K562 (cell line): ENCODE results near the gene ZNF569. TPM values are rescaled to one million over a fixed set of nuclear protein-coding genes. Genes with fewer than 3 reads are reported as not detected.

Experiments used
- CBX8 ChIP-seq: fragments of 200-600 bp; sonication (generic); IDR thresholded peaks from 2 replicates; pipeline ENCODE4 v1.6.1; 2012; ENCODE audit warnings: borderline replicate concordance, mixed run types, low read depth, mild to moderate bottlenecking, moderate library complexity, mixed read lengths, low read length, control low read depth, inconsistent platforms; ENCODE audit not compliant: poor library complexity, severe bottlenecking; ENCODE audit errors: extremely low read depth
- CREB1 ChIP-seq, 2 experiments: sonication (generic) in 1 of 2; formaldehyde crosslinking in 1 of 2; IDR thresholded peaks; 2 replicates each; pipeline versions ENCODE4 v1.6.1 to v1.8.0; 2012 to 2022; ENCODE audit warnings: inconsistent platforms in 1 of 2, mild to moderate bottlenecking in 1 of 2, missing genetic modification reagents in 1 of 2, moderate library complexity in 1 of 2
- FOXM1 ChIP-seq, 2 experiments: fragments of 450-650 bp in 1 of 2; sonication (generic) in 1 of 2; formaldehyde crosslinking in 1 of 2; IDR thresholded peaks; 2 replicates each; pipeline versions ENCODE4 v1.6.1 to v1.9.0; 2017 to 2022; ENCODE audit warnings: low read depth in 2 of 2, mild to moderate bottlenecking in 2 of 2, missing genetic modification reagents in 1 of 2, moderate library complexity in 1 of 2
- GABPB1 ChIP-seq: sonication (generic); formaldehyde crosslinking; IDR thresholded peaks from 2 replicates; pipeline ENCODE4 v1.8.0; 2022; ENCODE audit warnings: mild to moderate bottlenecking, missing genetic modification reagents
- GTF2E2 ChIP-seq: fragments of 200-800 bp; sonication (Bioruptor generic); IDR thresholded peaks from 2 replicates; pipeline ENCODE4 v1.6.1; 2016; ENCODE audit warnings: missing genetic modification characterization, missing compliant biosample characterization
- HBP1 ChIP-seq: fragments of 450-650 bp; formaldehyde crosslinking; IDR thresholded peaks from 2 replicates; pipeline ENCODE4 v1.4.0; 2022; ENCODE audit warnings: missing genetic modification characterization
- HMGN3 ChIP-seq: IDR thresholded peaks from 2 replicates; pipeline ENCODE4 v1.6.1; 2011; ENCODE audit warnings: borderline replicate concordance, low read depth, mild to moderate bottlenecking, mixed read lengths, low read length; ENCODE audit not compliant: insufficient read length; ENCODE audit errors: extremely low read depth
- JUN ChIP-seq, 2 experiments: sonication (generic) in 1 of 2; formaldehyde crosslinking in 1 of 2; IDR thresholded peaks; 2 replicates each; pipeline versions ENCODE4 v1.6.1 to v1.8.0; 2012 to 2022; ENCODE audit warnings: borderline replicate concordance in 2 of 2, mild to moderate bottlenecking in 2 of 2, improper control_type of control experiment in 1 of 2, low read depth in 1 of 2, low read length in 1 of 2, missing genetic modification reagents in 1 of 2
- KDM5B ChIP-seq: fragments of 200-600 bp; sonication (generic); IDR thresholded peaks from 2 replicates; pipeline ENCODE4 v1.6.1; 2012; ENCODE audit warnings: low read depth, mild to moderate bottlenecking, moderate library complexity, low read length, control low read depth, inconsistent platforms; ENCODE audit not compliant: insufficient replicate concordance
- NR2F6 ChIP-seq: fragments of 450-650 bp; formaldehyde crosslinking; IDR thresholded peaks from 2 replicates; pipeline ENCODE4 v1.4.0; 2020; ENCODE audit warnings: mild to moderate bottlenecking
- NR3C1 ChIP-seq: sonication (generic); formaldehyde crosslinking; IDR thresholded peaks from 2 replicates; pipeline ENCODE4 v1.8.1; 2022; ENCODE audit warnings: missing genetic modification reagents
- POLR2H ChIP-seq: IDR thresholded peaks from 2 replicates; pipeline ENCODE4 v1.6.1; 2016; ENCODE audit warnings: missing genetic modification characterization, low read depth, mild to moderate bottlenecking, control low read depth, missing compliant biosample characterization, moderate library complexity
- PTTG1 ChIP-seq: fragments of 450-650 bp; IDR thresholded peaks from 2 replicates; pipeline ENCODE4 v1.6.1; 2016; ENCODE audit warnings: low read depth, mild to moderate bottlenecking, missing genetic modification characterization, missing compliant biosample characterization
- SAFB ChIP-seq: fragments of 200-400 bp; formaldehyde crosslinking; IDR thresholded peaks from 2 replicates; pipeline ENCODE4 v1.6.1; 2017; ENCODE audit warnings: low read depth, low read length, borderline replicate concordance
- TAF1 ChIP-seq: IDR thresholded peaks from 2 replicates; pipeline ENCODE4 v1.6.1; 2011; ENCODE audit warnings: mild to moderate bottlenecking, low read length, moderate library complexity; ENCODE audit not compliant: insufficient read depth, control insufficient read depth, severe bottlenecking; ENCODE audit errors: extremely low read depth
- ZBTB17 ChIP-seq: fragments of 450-650 bp; formaldehyde crosslinking; IDR thresholded peaks from 2 replicates; pipeline ENCODE4 v1.4.0; 2020; ENCODE audit warnings: mild to moderate bottlenecking
- ZMIZ1 ChIP-seq, 2 experiments: fragments of 150-350 bp in 1 of 2; IDR thresholded peaks; 2 replicates each; pipeline ENCODE4 v1.6.1; 2012 to 2016; ENCODE audit warnings: low read depth in 2 of 2, low read length in 2 of 2, mild to moderate bottlenecking in 1 of 2, moderate library complexity in 1 of 2
- ZNF398 ChIP-seq: fragments of 250-450 bp; sonication (Bioruptor Pico); IDR thresholded peaks from 2 replicates; pipeline ENCODE4 v1.8.0; 2021; ENCODE audit warnings: moderate library complexity, mild to moderate bottlenecking, inconsistent platforms
- polyA plus RNA-seq, 8 experiments: library from polyadenylated mRNA; depleted of rRNA in 4 of 8; stranded (reverse) in 5 of 8; unstranded in 3 of 8; fragments of >200 nt; fragmentation: Nextera tagmentation in 2 of 8; fragmentation: Illumina TruSeq in 1 of 8; extraction: Ambion mirVana in 2 of 8; extraction: Trizol in 1 of 8; gene quantifications; 2 replicates each; pipeline versions ENCODE4 v1.2.1 to v1.2.3, GENCODE V29; 2011 to 2014; ENCODE audit warnings: inconsistent platforms in 1 of 8, missing spikeins in 1 of 8
- total RNA-seq, 7 experiments: library from RNA; depleted of rRNA in 6 of 7; stranded (reverse); fragments of >200 nt in 6 of 7; fragmentation: Illumina TruSeq in 2 of 7; extraction: Trizol in 2 of 7; gene quantifications; 2 replicates each; pipeline versions ENCODE4 v1.2.1 to v1.2.3, GENCODE V29; 2011 to 2021; ENCODE audit warnings: low replicate concordance in 1 of 7

Gene ZNF569
- total and polyA plus RNA-seq, 9 of the 15 experiments (the other 6 are each of a cell fraction or from before 2014, with no cell fraction given) = 2.1 to 5.7 (median 4.5) TPM

- TF ChIP-seq ZNF398 (CRISPR knock-in tag) = no peak
- no peak for TF ChIP-seq CREB1 (IDR thresholded peaks at IDR 0.05)
- no peak for TF ChIP-seq CREB1 (CRISPR knock-in tag; IDR thresholded peaks at IDR 0.05)
- no peak for TF ChIP-seq NR2F6 (CRISPR knock-in tag)
- no peak for TF ChIP-seq NR3C1
- no peak for TF ChIP-seq FOXM1 (IDR thresholded peaks at IDR 0.05; ENCODE audit: low read depth)
- no peak for TF ChIP-seq FOXM1 (CRISPR knock-in tag; IDR thresholded peaks at IDR 0.05; ENCODE audit: low read depth)
- TF ChIP-seq KDM5B = peak; percentile 15
- no peak for TF ChIP-seq ZBTB17 (CRISPR knock-in tag)
- TF ChIP-seq HBP1 (CRISPR knock-in tag) = no peak
- TF ChIP-seq GTF2E2 (tag) = no peak
- TF ChIP-seq HMGN3 = no peak
- no peak for TF ChIP-seq PTTG1 (tag)
- TF ChIP-seq ZMIZ1 (IDR thresholded peaks at IDR 0.05; ENCODE audit: low read depth in 2 of 2, low read length in 2 of 2) = no peak
- TF ChIP-seq TAF1 = peak; percentile 49
- TF ChIP-seq CBX8 = no peak
- TF ChIP-seq SAFB = 0 out of 2 replicates have a peak, but pooled peaks have one; percentile 12
- no peak for TF ChIP-seq POLR2H (tag)
- peak; percentile 81; the same call in 1 of the 2 replicates for TF ChIP-seq GABPB1 (CRISPR knock-in tag)
- TF ChIP-seq JUN (IDR thresholded peaks at IDR 0.05; ENCODE audit: borderline replicate concordance, low read depth, low read length) = no peak
- no peak for TF ChIP-seq JUN (CRISPR knock-in tag; IDR thresholded peaks at IDR 0.05; ENCODE audit: borderline replicate concordance)
These were observed at the start of gene ZNF569 (continued) for GRCh38 chr19:37466798-37467607.
